HCT116 (cell line): ENCODE results near the gene NAPSA. TPM values are rescaled to one million over a fixed set of nuclear protein-coding genes. Genes with fewer than 3 reads are reported as not detected.

ENCODE experiments used
- ATAC-seq: fragments of 200-7000 bp; cut with Tn5 transposase; 2 replicates; pipeline ENCODE4 v1.9.1; 2020; ENCODE audit warnings: mild to moderate bottlenecking, moderate library complexity
- BruUV-seq: library from RNA; stranded (reverse); fragments of 400-500 nt; replicated peaks from 2 replicates; lab custom pipeline; 2021; lab: Mats Ljungman, UMichigan
- CTCF ChIA-PET: fragments of 300-600 bp; sonication (Branson Sonifier 250); formaldehyde crosslinking; loops from one replicate; lab custom pipeline; 2021; ENCODE audit warnings: antibody characterized with exemption; lab: Charles Lee
- POLR2A ChIA-PET: fragments of 300-600, 350-600 bp; sonication (Branson Sonifier 250); formaldehyde crosslinking; loops from one replicate; lab custom pipeline; 2021; ENCODE audit warnings: antibody characterized with exemption; lab: Charles Lee
- RAD21 ChIA-PET, 2 experiments: fragments of 300-600 bp; sonication (Branson Sonifier 250); formaldehyde crosslinking; loops; one replicate each; lab custom pipeline; 2023; ENCODE audit warnings: low total read pairs in 2 of 2; ENCODE audit not compliant: uncharacterized antibody in 2 of 2, unreplicated experiment in 2 of 2, low non-redundant PET in 1 of 2; lab: Charles Lee
- DNase-seq: peaks from one replicate; pipeline ENCODE4 v3.0.0-alpha.2; 2010; ENCODE audit warnings: low read depth, low spot score
- H2AFZ ChIP-seq: fragments of 200-600 bp; shearing (Covaris generic), sonication (generic); 2 replicates; pipeline ENCODE4 v1.6.1; 2017; ENCODE audit warnings: low read depth, mixed run types, mixed read lengths, antibody characterized with exemption, low read length; ENCODE audit not compliant: poor library complexity, severe bottlenecking
- H3K27ac ChIP-seq: 2 replicates; pipeline ENCODE4 v1.5.1; 2012; ENCODE audit warnings: low read depth, low read length
- H3K27me3 ChIP-seq: fragments of 200-600 bp; sonication (generic); 2 replicates; pipeline ENCODE4 v1.6.1; 2016; ENCODE audit warnings: mixed run types, low read length, mixed read lengths; ENCODE audit not compliant: insufficient read depth
- H3K36me3 ChIP-seq, 2 experiments: fragments of 200-500 bp in 1 of 2; fragments of 200-600 bp in 1 of 2; sonication (Bioruptor generic) in 1 of 2; sonication (generic) in 1 of 2; 2 replicates each; pipeline versions ENCODE4 v1.5.1 to v1.6.1; 2014 to 2016; ENCODE audit warnings: low read length in 2 of 2, inconsistent platforms in 1 of 2, mixed read lengths in 1 of 2, mixed run types in 1 of 2; ENCODE audit not compliant: insufficient read depth in 2 of 2, control insufficient read depth in 1 of 2
- H3K4me1 ChIP-seq, 2 experiments: fragments of 200-600 bp in 1 of 2; sonication (generic) in 1 of 2; 2 replicates each; pipeline versions ENCODE4 v1.5.1 to v1.6.1; 2012 to 2017; ENCODE audit warnings: low read length in 2 of 2, inconsistent platforms in 1 of 2, mild to moderate bottlenecking in 1 of 2, mixed read lengths in 1 of 2, mixed run types in 1 of 2, moderate library complexity in 1 of 2; ENCODE audit not compliant: insufficient read depth in 2 of 2, control insufficient read depth in 1 of 2
- H3K4me2 ChIP-seq: fragments of 200-600 bp; sonication (generic); 2 replicates; pipeline ENCODE4 v1.6.1; 2017; ENCODE audit warnings: mixed run types, low read length, mixed read lengths
- H3K4me3 ChIP-seq, 2 experiments: fragments of 200-600 bp in 1 of 2; sonication (generic) in 1 of 2; replicated peaks in 1 of 2; 2 replicates each; pipeline ENCODE4 v1.5.1; 2011 to 2016; ENCODE audit warnings: low read length in 2 of 2, control low read depth in 1 of 2, low read depth in 1 of 2, mild to moderate bottlenecking in 1 of 2, mixed read lengths in 1 of 2, mixed run types in 1 of 2
- H3K79me2 ChIP-seq: fragments of 200-600 bp; sonication (generic); 2 replicates; pipeline ENCODE4 v1.6.1; 2017; ENCODE audit warnings: mild to moderate bottlenecking, mixed run types, low read length, moderate library complexity, mixed read lengths; ENCODE audit not compliant: insufficient read depth
- H3K9ac ChIP-seq: fragments of 200-600 bp; sonication (generic); 2 replicates; pipeline ENCODE4 v1.6.1; 2016; ENCODE audit warnings: low read length, mixed read lengths
- H3K9me2 ChIP-seq: fragments of 200-600 bp; sonication (generic), shearing (Covaris generic); 2 replicates; pipeline ENCODE4 v1.6.1; 2017; ENCODE audit warnings: mixed run types, mild to moderate bottlenecking, moderate library complexity; ENCODE audit not compliant: insufficient read depth
- H3K9me3 ChIP-seq, 2 experiments: fragments of 200-500 bp in 1 of 2; fragments of 200-600 bp in 1 of 2; sonication (Bioruptor generic) in 1 of 2; sonication (generic) in 1 of 2; 2 replicates each; pipeline ENCODE4 v1.6.1; 2014 to 2017; ENCODE audit warnings: low read length in 2 of 2, mixed read lengths in 2 of 2, inconsistent platforms in 1 of 2, low read depth in 1 of 2, mild to moderate bottlenecking in 1 of 2, mixed run types in 1 of 2, moderate library complexity in 1 of 2; ENCODE audit not compliant: control insufficient read depth in 1 of 2, insufficient read depth in 1 of 2
- H4K20me1 ChIP-seq: fragments of 200-600 bp; sonication (generic), shearing (Covaris generic); 2 replicates; pipeline ENCODE4 v1.6.1; 2017; ENCODE audit warnings: mixed run types, mild to moderate bottlenecking, moderate library complexity; ENCODE audit not compliant: insufficient read depth
- CBX3 ChIP-seq: IDR thresholded peaks from 2 replicates; pipeline ENCODE4 v1.6.1; 2012; ENCODE audit warnings: low read depth
- CEBPB ChIP-seq: IDR thresholded peaks from 2 replicates; pipeline ENCODE4 v1.6.1; 2012; ENCODE audit warnings: low read depth
- ELF1 ChIP-seq: IDR thresholded peaks from 2 replicates; pipeline ENCODE4 v1.6.1; 2012; ENCODE audit warnings: low read depth, borderline replicate concordance
- EZH2 ChIP-seq: fragments of 200-600 bp; sonication (generic); IDR thresholded peaks from 2 replicates; pipeline ENCODE4 v1.6.1; 2017; ENCODE audit warnings: antibody characterized with exemption, mixed run types
- FOSL1 ChIP-seq: IDR thresholded peaks from 2 replicates; pipeline ENCODE4 v1.6.1; 2012; ENCODE audit warnings: low read depth
- JUND ChIP-seq: IDR thresholded peaks from 2 replicates; pipeline ENCODE4 v1.6.1; 2012
- POLR2A ChIP-seq: IDR thresholded peaks from 2 replicates; pipeline ENCODE4 v1.7.0; 2011; ENCODE audit warnings: borderline replicate concordance; ENCODE audit not compliant: insufficient read depth, insufficient read length; ENCODE audit errors: extremely low read depth
- POLR2AphosphoS5 ChIP-seq: IDR thresholded peaks from 2 replicates; pipeline ENCODE4 v1.6.1; 2011; ENCODE audit warnings: mild to moderate bottlenecking, low read depth, low read length, moderate library complexity
- RAD21 ChIP-seq: IDR thresholded peaks from 2 replicates; pipeline ENCODE4 v1.6.1; 2012; ENCODE audit warnings: low read depth, mild to moderate bottlenecking
- SIN3A ChIP-seq: IDR thresholded peaks from 2 replicates; pipeline ENCODE4 v1.6.1; 2012; ENCODE audit warnings: low read depth
- SP1 ChIP-seq: IDR thresholded peaks from 2 replicates; pipeline ENCODE4 v1.6.1; 2012; ENCODE audit warnings: low read depth
- SRF ChIP-seq: IDR thresholded peaks from 2 replicates; pipeline ENCODE4 v1.6.1; 2012; ENCODE audit warnings: low read depth
- TCF7L2 ChIP-seq: IDR thresholded peaks from 2 replicates; pipeline ENCODE4 v1.7.0; 2011; ENCODE audit warnings: borderline replicate concordance, inconsistent platforms; ENCODE audit not compliant: insufficient read depth, insufficient read length; ENCODE audit errors: extremely low read depth
- YY1 ChIP-seq: IDR thresholded peaks from 2 replicates; pipeline ENCODE4 v1.6.1; 2011; ENCODE audit warnings: low read length, low read depth, moderate library complexity, mild to moderate bottlenecking; ENCODE audit not compliant: insufficient replicate concordance; ENCODE audit errors: extremely low read depth
- ZFX ChIP-seq: fragments of 450-650 bp; IDR thresholded peaks from 2 replicates; pipeline ENCODE4 v1.6.1; 2017
- ZNF274 ChIP-seq: fragments of 200-500 bp; sonication (Bioruptor generic); IDR thresholded peaks from 2 replicates; pipeline ENCODE4 v1.6.1; 2014; ENCODE audit warnings: mild to moderate bottlenecking, low read depth, low read length, inconsistent platforms
- intact Hi-C: fragments of 100-400 bp; cut with micrococcal nuclease; formaldehyde crosslinking; loops from 2 replicates; pipeline ENCODE4 v1.10.0; 2022
- total RNA-seq: library from RNA; stranded (reverse); gene quantifications from one replicate; pipeline ENCODE4 v1.2.1, GENCODE V29; 2021; ENCODE audit not compliant: unreplicated experiment
- TF ChIP-seq, protein P1 (sequence below): IDR thresholded peaks from 2 replicates; pipeline ENCODE4 v1.6.1; 2011; ENCODE audit warnings: mild to moderate bottlenecking, low read length, moderate library complexity; ENCODE audit not compliant: insufficient replicate concordance; ENCODE audit errors: extremely low read depth
- TF ChIP-seq, protein P2 (sequence below): IDR thresholded peaks from 2 replicates; pipeline ENCODE4 v1.6.1; 2012; ENCODE audit warnings: low read depth
- TF ChIP-seq, protein P3 (sequence below): IDR thresholded peaks from 2 replicates; pipeline ENCODE4 v1.6.1; 2012

The NAPSA gene
- total RNA-seq, 1 experiment from 2014 or later, result 4.4 TPM

DNA sequence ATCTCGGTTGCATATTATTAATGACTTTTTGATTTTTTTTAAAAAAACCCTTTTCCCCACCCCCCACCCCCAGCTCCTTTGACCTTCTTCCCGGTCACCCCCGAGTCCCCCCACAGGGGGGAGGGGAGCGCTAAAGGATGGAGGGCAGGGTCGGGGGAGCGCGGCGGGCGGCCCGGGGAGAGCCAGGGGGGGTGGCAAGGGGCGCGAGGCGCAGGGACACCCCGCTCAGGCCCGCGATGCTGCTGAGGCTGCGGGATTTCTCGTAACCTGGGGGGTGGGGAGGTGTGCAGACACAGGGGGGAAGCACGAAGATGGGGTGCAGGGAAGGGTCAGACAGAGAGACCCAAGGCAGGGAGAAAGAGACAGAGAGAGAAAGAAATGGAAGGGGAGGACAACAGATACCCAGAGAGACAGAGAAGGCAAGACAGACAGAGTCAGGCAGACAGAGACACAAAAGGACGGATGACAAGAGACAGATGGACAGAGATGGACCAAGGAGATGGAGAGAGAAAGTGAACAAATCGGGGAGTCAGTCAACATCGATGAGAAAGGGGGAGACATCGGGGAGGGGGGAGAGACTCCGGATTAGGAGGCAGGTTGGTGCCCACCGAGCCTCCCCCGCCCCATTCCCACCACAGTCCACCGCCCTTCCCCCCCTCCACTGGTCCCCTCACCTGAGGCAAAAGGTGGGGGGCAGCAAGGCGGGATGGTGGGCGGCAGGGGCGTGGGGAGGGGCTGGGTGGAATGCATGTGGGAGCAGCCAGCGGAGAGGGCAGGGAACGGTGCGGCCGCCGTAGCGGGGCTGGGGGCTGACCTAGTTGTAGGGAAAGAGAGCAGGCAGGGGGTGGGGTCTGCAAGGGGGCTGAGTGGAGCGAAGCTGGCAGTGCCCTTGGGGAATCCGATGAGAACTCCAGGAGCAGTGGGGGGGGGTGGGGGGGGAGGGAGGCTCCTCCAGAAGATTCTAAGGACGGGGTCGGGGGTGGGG, 50.4 kb downstream of the NAPSA start (continued):
- TF ChIP-seq, protein P1, sequence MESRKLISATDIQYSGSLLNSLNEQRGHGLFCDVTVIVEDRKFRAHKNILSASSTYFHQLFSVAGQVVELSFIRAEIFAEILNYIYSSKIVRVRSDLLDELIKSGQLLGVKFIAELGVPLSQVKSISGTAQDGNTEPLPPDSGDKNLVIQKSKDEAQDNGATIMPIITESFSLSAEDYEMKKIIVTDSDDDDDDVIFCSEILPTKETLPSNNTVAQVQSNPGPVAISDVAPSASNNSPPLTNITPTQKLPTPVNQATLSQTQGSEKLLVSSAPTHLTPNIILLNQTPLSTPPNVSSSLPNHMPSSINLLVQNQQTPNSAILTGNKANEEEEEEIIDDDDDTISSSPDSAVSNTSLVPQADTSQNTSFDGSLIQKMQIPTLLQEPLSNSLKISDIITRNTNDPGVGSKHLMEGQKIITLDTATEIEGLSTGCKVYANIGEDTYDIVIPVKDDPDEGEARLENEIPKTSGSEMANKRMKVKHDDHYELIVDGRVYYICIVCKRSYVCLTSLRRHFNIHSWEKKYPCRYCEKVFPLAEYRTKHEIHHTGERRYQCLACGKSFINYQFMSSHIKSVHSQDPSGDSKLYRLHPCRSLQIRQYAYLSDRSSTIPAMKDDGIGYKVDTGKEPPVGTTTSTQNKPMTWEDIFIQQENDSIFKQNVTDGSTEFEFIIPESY, result no peak
- no peak for TF ChIP-seq ELF1
- TF ChIP-seq EZH2, result no peak
- no peak for TF ChIP-seq ZNF274
- no peak for TF ChIP-seq YY1
- no peak for TF ChIP-seq TCF7L2

DNA sequence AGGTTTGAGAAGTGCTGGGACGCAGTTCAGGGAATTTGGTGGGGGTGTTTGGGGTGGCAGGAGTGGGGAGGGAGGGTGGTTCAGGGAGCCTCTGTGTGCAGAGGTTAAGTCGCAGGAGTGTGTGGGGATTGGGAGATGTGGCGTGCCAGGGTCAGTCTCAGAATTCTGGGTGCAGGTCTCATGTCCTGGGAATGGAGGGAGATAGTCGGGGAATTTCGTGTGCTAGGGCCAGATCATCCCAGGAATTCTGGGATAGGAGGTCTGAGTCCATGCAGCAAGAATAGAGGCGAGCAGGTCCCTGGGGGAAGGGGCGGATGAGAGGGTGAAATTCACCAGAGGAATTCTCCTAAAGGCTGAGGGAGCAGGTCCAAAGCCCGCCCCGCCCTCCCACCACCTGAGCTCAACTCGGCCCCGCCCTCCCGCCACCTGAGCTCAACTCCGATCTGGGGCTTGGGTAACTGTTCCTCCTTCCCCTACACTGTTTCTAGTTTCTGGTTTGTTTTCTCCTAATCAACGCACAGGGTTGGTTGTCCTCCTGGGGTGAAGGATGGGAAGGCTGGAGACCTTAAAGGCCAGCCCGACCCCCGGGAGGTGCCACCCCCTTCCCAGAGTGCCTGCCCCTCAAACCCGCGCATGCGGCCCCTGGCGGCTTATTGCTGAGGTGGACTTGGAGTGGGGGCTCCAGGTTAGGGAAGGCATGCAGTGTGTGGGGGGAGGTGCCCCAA, 51.5 kb downstream of the NAPSA start:
- TF ChIP-seq YY1 (no peak), POLR2A (no peak), EZH2 (no peak), SIN3A (no peak), RAD21 (no peak), POLR2AphosphoS5 (no peak), SP1 (no peak), ELF1 (no peak), FOSL1 (no peak), CBX3 (no peak), ZFX (no peak), CEBPB (no peak), SRF (no peak), JUND (no peak)
- TF ChIP-seq, protein P2, sequence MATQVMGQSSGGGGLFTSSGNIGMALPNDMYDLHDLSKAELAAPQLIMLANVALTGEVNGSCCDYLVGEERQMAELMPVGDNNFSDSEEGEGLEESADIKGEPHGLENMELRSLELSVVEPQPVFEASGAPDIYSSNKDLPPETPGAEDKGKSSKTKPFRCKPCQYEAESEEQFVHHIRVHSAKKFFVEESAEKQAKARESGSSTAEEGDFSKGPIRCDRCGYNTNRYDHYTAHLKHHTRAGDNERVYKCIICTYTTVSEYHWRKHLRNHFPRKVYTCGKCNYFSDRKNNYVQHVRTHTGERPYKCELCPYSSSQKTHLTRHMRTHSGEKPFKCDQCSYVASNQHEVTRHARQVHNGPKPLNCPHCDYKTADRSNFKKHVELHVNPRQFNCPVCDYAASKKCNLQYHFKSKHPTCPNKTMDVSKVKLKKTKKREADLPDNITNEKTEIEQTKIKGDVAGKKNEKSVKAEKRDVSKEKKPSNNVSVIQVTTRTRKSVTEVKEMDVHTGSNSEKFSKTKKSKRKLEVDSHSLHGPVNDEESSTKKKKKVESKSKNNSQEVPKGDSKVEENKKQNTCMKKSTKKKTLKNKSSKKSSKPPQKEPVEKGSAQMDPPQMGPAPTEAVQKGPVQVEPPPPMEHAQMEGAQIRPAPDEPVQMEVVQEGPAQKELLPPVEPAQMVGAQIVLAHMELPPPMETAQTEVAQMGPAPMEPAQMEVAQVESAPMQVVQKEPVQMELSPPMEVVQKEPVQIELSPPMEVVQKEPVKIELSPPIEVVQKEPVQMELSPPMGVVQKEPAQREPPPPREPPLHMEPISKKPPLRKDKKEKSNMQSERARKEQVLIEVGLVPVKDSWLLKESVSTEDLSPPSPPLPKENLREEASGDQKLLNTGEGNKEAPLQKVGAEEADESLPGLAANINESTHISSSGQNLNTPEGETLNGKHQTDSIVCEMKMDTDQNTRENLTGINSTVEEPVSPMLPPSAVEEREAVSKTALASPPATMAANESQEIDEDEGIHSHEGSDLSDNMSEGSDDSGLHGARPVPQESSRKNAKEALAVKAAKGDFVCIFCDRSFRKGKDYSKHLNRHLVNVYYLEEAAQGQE, result no peak
- TF ChIP-seq, protein P3, sequence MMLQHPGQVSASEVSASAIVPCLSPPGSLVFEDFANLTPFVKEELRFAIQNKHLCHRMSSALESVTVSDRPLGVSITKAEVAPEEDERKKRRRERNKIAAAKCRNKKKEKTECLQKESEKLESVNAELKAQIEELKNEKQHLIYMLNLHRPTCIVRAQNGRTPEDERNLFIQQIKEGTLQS, result no peak
- no peaks in the 10 kb centered on the region for H3K36me3 ChIP-seq
- no peaks in the 10 kb centered on the region for H3K9me3 ChIP-seq
- H3K9me2 ChIP-seq, result no peaks in the 10 kb centered on the region
- POLR2A ChIA-PET, result no interaction called here
- ATAC-seq (peak; percentile 31; the same call in 1 of the 2 replicates), DNase-seq (no peak)
- no peaks in the 10 kb centered on the region for H3K79me2 ChIP-seq
- CTCF ChIA-PET, result no interaction called here
- H3K4me3 ChIP-seq, result no peak overlapping the region
- no peak overlapping the region for H3K4me2 ChIP-seq
- H3K4me1 ChIP-seq, result peaks cover 0 to 4% of the 10 kb centered on the region in 2 experiments; a peak in 1 of 4 replicates
- H2AFZ ChIP-seq, result no peak overlapping the region
- RAD21 ChIA-PET, result no interaction called here
- no TSS peak for BruUV-seq
- H3K27ac ChIP-seq, result no peak overlapping the region
- intact Hi-C loops, result no loop called here
- H3K9ac ChIP-seq, result no peak overlapping the region
- no peaks in the 10 kb centered on the region for H4K20me1 ChIP-seq
- no peaks in the 10 kb centered on the region for H3K27me3 ChIP-seq
